Heart left ventricle (tissue), 16 donors: ENCODE data around the gene FNDC7. TPM values are rescaled to one million over a fixed set of nuclear protein-coding genes. Genes with fewer than 3 reads are reported as not detected.
A peak's percentile ranks its signal among the peaks of the same experiment; 100 is the strongest.

ENCODE experiments used
- ATAC-seq, 4 donors: fragments of 200-7000 bp; cut with Tn5 transposase; one replicate each; pipeline ENCODE4 v1.9.1; 2020 to 2022; ENCODE audit warnings: moderate library complexity in 4 of 4, mild to moderate bottlenecking in 3 of 4, moderate number of reproducible peaks in 1 of 4
- DNase-seq, 5 donors: peaks; one replicate each; pipeline ENCODE4 v3.0.0-alpha.2; 2020
- H3K27ac ChIP-seq, 12 donors: fragments of 200-600 bp; sonication (generic) in 4 of 12; one replicate each; pipeline versions ENCODE4 v1.5.0 to v1.8.0; 2016 to 2022; ENCODE audit warnings: mild to moderate bottlenecking in 2 of 12
- H3K27me3 ChIP-seq, 9 donors: fragments of 200-600 bp; sonication (generic) in 2 of 9; one replicate each; pipeline versions ENCODE4 v1.5.1 to v1.8.0; 2016 to 2022; ENCODE audit warnings: mild to moderate bottlenecking in 3 of 9
- H3K36me3 ChIP-seq, 9 donors: fragments of 200-600 bp; sonication (generic) in 2 of 9; one replicate each; pipeline versions ENCODE4 v1.5.0 to v1.8.0; 2018 to 2022; ENCODE audit warnings: mild to moderate bottlenecking in 2 of 9
- H3K4me1 ChIP-seq, 12 donors: fragments of 200-600 bp; sonication (generic) in 4 of 12; one replicate each; pipeline versions ENCODE4 v1.5.0 to v1.8.0; 2016 to 2022; ENCODE audit warnings: mild to moderate bottlenecking in 3 of 12
- H3K4me3 ChIP-seq, 12 donors: fragments of 200-600 bp; sonication (generic) in 4 of 12; one replicate each; pipeline versions ENCODE4 v1.5.0 to v1.8.0; 2017 to 2022; ENCODE audit warnings: mild to moderate bottlenecking in 9 of 12, moderate library complexity in 4 of 12
- H3K9me3 ChIP-seq, 12 donors: fragments of 200-600 bp; sonication (generic) in 4 of 12; one replicate each; pipeline versions ENCODE4 v1.5.0 to v1.8.0; 2016 to 2022; ENCODE audit warnings: mild to moderate bottlenecking in 1 of 12
- CTCF ChIP-seq, 12 donors: fragments of 200-600 bp; sonication (generic) in 4 of 12; IDR thresholded peaks; one replicate each; pipeline versions ENCODE4 v1.5.0 to v1.8.0; 2018 to 2022; ENCODE audit warnings: antibody characterized with exemption in 12 of 12, mild to moderate bottlenecking in 5 of 12
- POLR2A ChIP-seq, 2 donors: fragments of 450-650 bp; IDR thresholded peaks; one replicate each; pipeline ENCODE4 v1.6.1; 2017; ENCODE audit warnings: antibody characterized with exemption in 2 of 2, mild to moderate bottlenecking in 2 of 2, moderate library complexity in 2 of 2
- WGBS, 4 donors: extraction: QIAGEN DNeasy Blood & Tissue Kit in 2 of 4; methylation state at CpG; one replicate each; pipeline versions ENCODE4 v1.1.5 to v1.1.7; 2013 to 2018; 5-methylcytosine and 5-hydroxymethylcytosine counted together
- intact Hi-C, 10 donors: fragments of 100-400 bp; cut with DNase I; formaldehyde crosslinking; loops; one replicate each; pipeline versions ENCODE4 v1.11.1 to v1.14.2; 2022
- polyA plus RNA-seq, 2 donors: library from polyadenylated mRNA; stranded (reverse); fragments of 200-250 nt; gene quantifications; one replicate each; pipeline ENCODE4 v1.2.3, GENCODE V29; 2013
- total RNA-seq, 9 donors: library from RNA; depleted of rRNA in 2 of 9; stranded (reverse); fragments of >200 nt in 2 of 9; fragmentation: NEBNext Ultra II Directional in 3 of 9; extraction: Animal tissue kit (Norgen Biotek cat#: 25700) in 3 of 9; gene quantifications; one replicate each; pipeline versions ENCODE4 v1.1.0 to v1.2.4, GENCODE V29; 2016 to 2023
- donor health status: ischemic (EF 13 %, LVEDD 7.1; RV severe dilation, severe dysfunction).
- donor health status: healthy with polysubstance abuse.
- donor health status: DM: no; HTN: yes; CAD: no.
- donor health status: DM: no; HTN: no; CAD: no.
- donor health status: ischemic (EF 25% LVEDD 6.9; RV normal size, moderate dysfunction).
- donor health status: ischemic (EF 25% LVEDD 5.7; RV mildly dilated, moderate dysfunction).
- donor health status: healthy.
- donor health status: DM: yes; HTN: yes; CAD: no.
- donor health status: ischemic (EF 35%, LVEDD 5.7; RV mildly dilated, moderate dysfunction).
- donor health status: nonischemic (EF 11% LVEDD 7.7; RV severe dilation, severe dysfunction).
- donor health status: DM: yes; HTN: yes; CAD: no.
- donor health status: PGD.
- donor health status: ischemic (EF 29% LVEDD 5.4; RV normal size, mild dysfunction).
- donor health status: nonischemic (EF 23%, LVEDD 6.1; RV moderate dilation, normal function).

The FNDC7 gene
- total and polyA plus RNA-seq, 11 donors = 0.08 TPM; not detected in 10

DNA sequence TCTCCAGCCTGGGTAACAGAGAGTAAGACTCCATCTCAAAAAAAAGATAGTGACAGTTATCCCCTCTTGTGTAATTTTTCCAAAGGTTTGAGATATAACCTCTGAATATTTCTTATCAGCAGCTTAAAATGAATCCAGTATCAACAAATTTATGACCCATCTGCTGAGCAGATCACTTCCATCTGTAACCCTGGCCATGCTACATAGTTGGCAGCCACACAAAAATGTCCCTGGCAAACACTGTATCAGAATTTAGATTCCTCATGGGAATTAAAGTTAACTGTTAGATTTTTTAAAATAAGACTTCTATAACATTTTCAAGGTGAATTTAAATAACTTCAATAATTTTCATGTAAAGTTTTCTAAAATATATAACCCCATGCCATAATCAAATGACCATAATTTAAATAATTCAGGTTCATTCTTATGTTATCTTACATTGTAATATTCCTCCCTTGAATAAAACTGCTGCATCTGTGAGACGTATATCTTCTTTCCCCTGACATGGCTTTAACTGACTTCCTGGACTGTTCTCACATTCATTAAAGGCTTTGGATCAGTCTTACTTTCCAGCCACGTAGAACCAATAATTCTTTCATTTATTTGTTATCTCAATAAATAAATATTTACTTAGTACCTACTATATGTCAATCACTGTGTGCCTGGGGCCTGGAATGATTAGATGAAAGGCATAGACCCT, 25.9 kb upstream of the FNDC7 start:
- no peak overlapping the region for H3K4me3 ChIP-seq
- TF ChIP-seq POLR2A (IDR thresholded peaks at IDR 0.05) (no peak), CTCF (IDR thresholded peaks at IDR 0.05) (no peak)
- ATAC-seq = no peak
- no peaks in the 10 kb centered on the region for H3K27me3 ChIP-seq
- H3K9me3 ChIP-seq = no peaks in the 10 kb centered on the region
- WGBS, 4 donors = 52 to 59% (median 55%) methylated on average over 2 of the region's 2 CpGs
- H3K27ac ChIP-seq = no peak overlapping the region
- intact Hi-C loops = no loop called here
- DNase-seq = no peak
- no peaks in the 10 kb centered on the region for H3K36me3 ChIP-seq
- H3K4me1 ChIP-seq = peaks cover 0 to 13% (median 8%) of the 10 kb centered on the region in 12 donors

DNA sequence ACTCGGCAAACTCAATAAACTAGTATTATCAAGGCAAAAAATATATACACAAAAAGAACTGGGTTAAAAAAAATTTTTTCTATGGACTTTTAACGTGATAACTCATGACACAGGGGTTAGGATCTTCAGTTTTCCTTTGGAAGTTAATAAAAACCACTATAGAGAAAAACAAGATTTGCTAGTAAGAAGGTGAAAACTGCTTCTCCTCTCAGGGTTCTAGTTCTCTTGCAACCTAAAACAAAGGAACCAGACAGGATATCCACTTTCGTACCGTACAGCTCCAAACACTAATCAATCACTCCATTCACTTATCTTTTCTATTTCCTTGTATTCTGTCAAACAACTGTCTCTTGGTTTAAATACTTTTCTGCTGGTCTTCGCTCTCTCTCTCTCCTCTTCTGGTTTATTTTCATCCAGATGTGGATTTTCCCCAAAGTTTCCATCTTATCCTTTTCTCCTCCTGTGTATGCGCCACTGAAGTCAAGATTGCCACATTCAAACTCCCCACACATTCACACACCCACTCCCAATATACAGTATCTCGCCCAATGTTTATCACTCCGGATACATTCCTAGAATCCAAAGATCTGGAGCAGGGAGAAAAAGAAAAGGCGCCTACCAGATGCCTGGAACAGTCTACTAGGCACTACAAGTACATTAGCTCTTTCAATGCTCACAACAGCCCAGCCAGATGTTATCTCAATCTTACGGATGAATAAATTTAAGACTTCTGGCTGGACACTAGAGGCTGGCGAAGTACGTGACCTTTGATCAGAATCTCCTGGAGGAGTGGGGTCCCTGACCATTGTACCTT, 21.4 kb upstream of the FNDC7 start:
- H3K27ac ChIP-seq = peak overlapping the region; percentile 93 to 99 (median 97)
- ATAC-seq (peak in 2 of 4 donors; percentile 0 to 3), DNase-seq (no peak)
- no peak for TF ChIP-seq CTCF (IDR thresholded peaks at IDR 0.05)
- TF ChIP-seq POLR2A (IDR thresholded peaks at IDR 0.05) = no peak
- peak overlapping the region; percentile 60 to 91 (median 84) for H3K4me3 ChIP-seq
- no peaks in the 10 kb centered on the region for H3K9me3 ChIP-seq
- H3K36me3 ChIP-seq = peaks cover 0 to 12% (median 9%) of the 10 kb centered on the region in 9 donors
- intact Hi-C loops = loop anchor here in 2 of 10 donors (2.0 to 10.0 kb wide), 3 partner anchors 29 to 489 kb away; partner anchors contain the start of genes SLC25A24 (in 1 of the 2) and STXBP3 (in 1 of the 2)
- no peaks in the 10 kb centered on the region for H3K27me3 ChIP-seq
- H3K4me1 ChIP-seq = peaks cover 0 to 43% (median 31%) of the 10 kb centered on the region in 12 donors
- WGBS, 4 donors = 21 to 25% (median 22%) methylated on average over 12 of the region's 12 CpGs

GRCh38 chr1:108691942-108692723, 20.6 kb upstream of the FNDC7 start, which contains the start of gene PRPF38B:
Gene PRPF38B, plus strand, starts transcription at chr1:108692310. Its CDS starts 282 bp downstream, at chr1:108692592.
- Histone ChIP-seq H3K27me3 (no peaks in the 10 kb centered on the region), H3K4me3 (peak within 1 kb of the TSS; percentile 60 to 91 (median 84)), H3K27ac (peak within 1 kb of the TSS; percentile 93 to 99 (median 97)), H3K9me3 (no peaks in the 10 kb centered on the region), H3K4me1 (peaks cover 0 to 47% (median 33%) of the 10 kb centered on the region in 12 donors), H3K36me3 (peaks cover 0 to 20% (median 17%) of the 10 kb centered on the region in 9 donors)
- DNase-seq (peak; percentile 95 to 97 (median 96)), ATAC-seq (peak; percentile 99)
- no peak for TF ChIP-seq CTCF (IDR thresholded peaks at IDR 0.05)
- peak; percentile 21 to 80 for TF ChIP-seq POLR2A (IDR thresholded peaks at IDR 0.05)
- intact Hi-C loops = loop anchor here in 6 of 10 donors (1.0 to 10.0 kb wide), 6 partner anchors 29 to 490 kb away; partner anchors contain the start of genes STXBP3 (in 6 of the 6), HENMT1 (in 1 of the 6) and SLC25A24 (in 1 of the 6)
- 0 to 1% (median 1%) methylated on average over 49 to 59 of the region's 59 CpGs for WGBS, 4 donors
